Right lobe of liver (tissue), 6 donors: ENCODE data around the gene TMUB1. TPM values are rescaled to one million over a fixed set of nuclear protein-coding genes. Genes with fewer than 3 reads are reported as not detected.
A peak's percentile ranks its signal among the peaks of the same experiment; 100 is the strongest.

ENCODE experiments used
- ATAC-seq, 4 donors: fragments of 200-7000 bp; cut with Tn5 transposase; one replicate each; pipeline ENCODE4 v1.9.1; 2020; ENCODE audit warnings: mild to moderate bottlenecking in 4 of 4, moderate library complexity in 4 of 4
- DNase-seq, 3 donors: peaks; one replicate each; pipeline ENCODE4 v3.0.0-alpha.2; 2020
- H3K27ac ChIP-seq, 3 donors: fragments of 200-600 bp; one replicate each; pipeline ENCODE4 v1.8.0; 2022
- H3K27me3 ChIP-seq, 2 donors: fragments of 200-600 bp; one replicate each; pipeline ENCODE4 v1.8.0; 2022
- H3K36me3 ChIP-seq, 4 donors: fragments of 200-600 bp; sonication (generic) in 1 of 4; one replicate each; pipeline versions ENCODE4 v1.5.1 to v1.8.0; 2017 to 2022; ENCODE audit warnings: control low read depth in 1 of 4
- H3K4me1 ChIP-seq, 4 donors: fragments of 200-600 bp; sonication (generic) in 1 of 4; one replicate each; pipeline versions ENCODE4 v1.5.1 to v1.8.0; 2017 to 2022; ENCODE audit warnings: control low read depth in 1 of 4
- H3K4me3 ChIP-seq, 3 donors: fragments of 200-600 bp; one replicate each; pipeline ENCODE4 v1.8.0; 2022
- H3K9me3 ChIP-seq, 4 donors: fragments of 200-600 bp; sonication (generic) in 1 of 4; one replicate each; pipeline versions ENCODE4 v1.5.1 to v1.8.0; 2017 to 2022; ENCODE audit warnings: control low read depth in 1 of 4
- POLR2A ChIP-seq: fragments of 450-650 bp; IDR thresholded peaks from one replicate; pipeline ENCODE4 v1.6.1; 2017; ENCODE audit warnings: antibody characterized with exemption, mild to moderate bottlenecking
- WGBS: methylation state at CpG from one replicate; pipeline ENCODE4 v1.1.6; 2018; ENCODE audit warnings: low coverage, low lambda C conversion rate; ENCODE audit not compliant: insufficient coverage; ENCODE audit errors: missing lambda C conversion rate; 5-methylcytosine and 5-hydroxymethylcytosine counted together
- intact Hi-C, 2 donors: fragments of 100-400 bp; cut with DNase I; formaldehyde crosslinking; loops; one replicate each; pipeline versions ENCODE4 v1.11.2 to v1.14.1; 2022
- total RNA-seq, 6 experiments: library from RNA; depleted of rRNA in 2 of 6; stranded (reverse); fragments of >200 nt in 2 of 6; fragmentation: NEBNext Ultra II Directional in 3 of 6; extraction: Animal tissue kit (Norgen Biotek cat#: 25700) in 3 of 6; gene quantifications; one replicate each; pipeline versions ENCODE4 v1.1.0 to v1.2.4, GENCODE V29; 2016 to 2023
- TF ChIP-seq, protein P1 (sequence below), 4 donors: fragments of 200-600 bp in 3 of 4; fragments of 450-650 bp in 1 of 4; IDR thresholded peaks; one replicate each; pipeline versions ENCODE4 v1.5.1 to v1.8.0; 2016 to 2022; ENCODE audit warnings: antibody characterized with exemption in 4 of 4, mild to moderate bottlenecking in 2 of 4
- donor health status: DM: no; HTN: yes; CAD: no.
- donor health status: DM: no; HTN: no; CAD: no.
- donor health status: DM: no; HTN: no; CAD: no.
- donor health status: DM: no; HTN: yes; CAD: no.
- donor health status: DM: no; HTN: yes; CAD: no.

The TMUB1 gene
- total RNA-seq, 6 experiments from 2014 or later: 27.7 to 63.1 (median 41.8) TPM

DNA sequence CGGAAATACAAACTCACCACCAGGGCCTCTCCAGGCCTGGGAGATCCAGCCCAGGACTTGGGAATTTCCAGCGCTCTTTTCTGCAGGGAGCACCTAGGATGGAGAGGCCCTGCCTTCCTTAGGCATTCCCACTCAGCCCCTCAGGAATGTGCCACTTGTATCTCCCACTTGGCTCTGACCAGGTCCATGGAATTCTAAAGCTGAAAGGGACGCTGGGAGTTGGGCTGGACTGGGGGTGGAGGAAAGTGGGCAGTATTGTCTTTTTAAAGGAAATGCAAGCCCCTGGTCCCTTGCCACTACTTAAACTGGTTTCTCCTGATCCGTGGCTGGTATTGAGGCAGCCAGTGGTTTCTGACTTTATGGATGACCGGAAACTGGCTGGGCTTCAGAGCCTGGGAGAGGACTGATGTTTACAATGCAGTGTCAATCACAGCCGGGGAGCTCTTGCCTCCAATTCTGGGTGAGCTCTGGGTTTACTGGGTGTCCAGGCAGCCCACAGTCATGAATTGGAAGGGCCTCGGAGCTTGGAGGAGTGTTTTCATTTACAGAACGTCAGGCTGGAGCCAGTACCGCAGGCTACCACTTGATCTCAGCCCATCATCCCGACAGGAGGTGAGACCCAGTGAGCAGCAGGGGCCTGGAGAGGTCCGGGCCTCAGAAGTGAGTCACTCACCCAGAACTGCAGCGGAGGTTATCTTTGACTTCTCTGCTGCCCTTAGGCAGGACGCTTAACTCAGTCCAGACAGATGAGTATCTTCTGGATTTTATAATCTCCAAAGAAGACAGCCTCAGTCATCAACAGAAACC, 30.3 kb upstream of the TMUB1 start:
- intact Hi-C loops: loop anchor here in 1 of 2 donors (5.0 kb wide), 1 partner anchor 81 kb away; no protein-coding TSS in a partner anchor
- Histone ChIP-seq H3K27me3 (no peaks in the 10 kb centered on the region), H3K4me3 (no peak overlapping the region), H3K9me3 (no peaks in the 10 kb centered on the region), H3K36me3 (peaks cover 0 to 4% (median under 1%) of the 10 kb centered on the region in 4 donors), H3K27ac (no peak overlapping the region), H3K4me1 (no peaks in the 10 kb centered on the region)
- TF ChIP-seq, protein P1, sequence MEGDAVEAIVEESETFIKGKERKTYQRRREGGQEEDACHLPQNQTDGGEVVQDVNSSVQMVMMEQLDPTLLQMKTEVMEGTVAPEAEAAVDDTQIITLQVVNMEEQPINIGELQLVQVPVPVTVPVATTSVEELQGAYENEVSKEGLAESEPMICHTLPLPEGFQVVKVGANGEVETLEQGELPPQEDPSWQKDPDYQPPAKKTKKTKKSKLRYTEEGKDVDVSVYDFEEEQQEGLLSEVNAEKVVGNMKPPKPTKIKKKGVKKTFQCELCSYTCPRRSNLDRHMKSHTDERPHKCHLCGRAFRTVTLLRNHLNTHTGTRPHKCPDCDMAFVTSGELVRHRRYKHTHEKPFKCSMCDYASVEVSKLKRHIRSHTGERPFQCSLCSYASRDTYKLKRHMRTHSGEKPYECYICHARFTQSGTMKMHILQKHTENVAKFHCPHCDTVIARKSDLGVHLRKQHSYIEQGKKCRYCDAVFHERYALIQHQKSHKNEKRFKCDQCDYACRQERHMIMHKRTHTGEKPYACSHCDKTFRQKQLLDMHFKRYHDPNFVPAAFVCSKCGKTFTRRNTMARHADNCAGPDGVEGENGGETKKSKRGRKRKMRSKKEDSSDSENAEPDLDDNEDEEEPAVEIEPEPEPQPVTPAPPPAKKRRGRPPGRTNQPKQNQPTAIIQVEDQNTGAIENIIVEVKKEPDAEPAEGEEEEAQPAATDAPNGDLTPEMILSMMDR (IDR thresholded peaks at IDR 0.05): no peak
- TF ChIP-seq POLR2A: no peak
- ATAC-seq (no peak), DNase-seq (no peak)
- 46% methylated on average over 3 of the region's 13 CpGs for whole genome bisulfite sequencing

DNA sequence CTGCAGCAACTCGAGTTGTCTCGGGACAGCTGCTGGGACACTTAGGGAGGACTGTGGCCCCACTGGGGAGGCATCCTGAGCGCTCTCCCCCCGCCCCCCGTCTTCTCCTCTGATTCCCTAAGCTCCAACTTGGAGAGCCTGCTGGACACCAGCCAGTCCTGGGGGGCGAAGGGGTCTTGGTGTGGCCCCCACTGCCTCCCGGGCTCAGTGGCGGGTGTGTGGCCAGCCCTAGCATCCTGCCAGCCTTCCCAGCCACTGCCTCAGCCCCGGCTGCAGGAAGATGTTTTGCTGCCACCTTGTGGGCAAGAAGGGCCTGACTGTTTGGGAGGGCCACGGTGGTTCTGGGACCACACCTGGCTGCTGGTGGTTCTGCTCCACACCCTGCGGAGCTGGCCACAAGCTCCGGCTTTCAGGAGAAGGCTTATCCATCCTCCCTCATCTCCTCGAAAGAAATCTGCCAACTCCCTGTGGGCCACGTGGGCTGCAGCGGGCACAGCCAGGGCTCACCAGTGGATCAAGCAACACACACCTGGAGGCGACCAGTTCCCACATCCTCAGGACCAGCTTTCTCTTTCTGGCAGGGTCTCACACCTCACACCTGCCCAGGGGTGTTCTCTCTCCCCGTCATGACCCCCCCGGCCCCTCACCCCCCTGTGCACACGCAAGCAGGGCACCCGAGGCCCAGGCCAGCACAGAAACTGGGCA, 27.8 kb upstream of the TMUB1 start:
- WGBS: 60% methylated on average over 3 of the region's 20 CpGs
- H3K9me3 ChIP-seq: no peaks in the 10 kb centered on the region
- no peak overlapping the region for H3K4me3 ChIP-seq
- H3K4me1 ChIP-seq: no peaks in the 10 kb centered on the region
- H3K27ac ChIP-seq: no peak overlapping the region
- intact Hi-C loops: loop anchor here in 1 of 2 donors (5.0 kb wide), 1 partner anchor 79 kb away; no protein-coding TSS in a partner anchor
- no peaks in the 10 kb centered on the region for H3K27me3 ChIP-seq
- DNase-seq (peak; percentile 77 to 81 (median 80)), ATAC-seq (peak; percentile 90 to 95 (median 92))
- no peaks in the 10 kb centered on the region for H3K36me3 ChIP-seq
- TF ChIP-seq, protein P1 (IDR thresholded peaks at IDR 0.05): peak; percentile 85 to 91 (median 87)
- no peak for TF ChIP-seq POLR2A

DNA sequence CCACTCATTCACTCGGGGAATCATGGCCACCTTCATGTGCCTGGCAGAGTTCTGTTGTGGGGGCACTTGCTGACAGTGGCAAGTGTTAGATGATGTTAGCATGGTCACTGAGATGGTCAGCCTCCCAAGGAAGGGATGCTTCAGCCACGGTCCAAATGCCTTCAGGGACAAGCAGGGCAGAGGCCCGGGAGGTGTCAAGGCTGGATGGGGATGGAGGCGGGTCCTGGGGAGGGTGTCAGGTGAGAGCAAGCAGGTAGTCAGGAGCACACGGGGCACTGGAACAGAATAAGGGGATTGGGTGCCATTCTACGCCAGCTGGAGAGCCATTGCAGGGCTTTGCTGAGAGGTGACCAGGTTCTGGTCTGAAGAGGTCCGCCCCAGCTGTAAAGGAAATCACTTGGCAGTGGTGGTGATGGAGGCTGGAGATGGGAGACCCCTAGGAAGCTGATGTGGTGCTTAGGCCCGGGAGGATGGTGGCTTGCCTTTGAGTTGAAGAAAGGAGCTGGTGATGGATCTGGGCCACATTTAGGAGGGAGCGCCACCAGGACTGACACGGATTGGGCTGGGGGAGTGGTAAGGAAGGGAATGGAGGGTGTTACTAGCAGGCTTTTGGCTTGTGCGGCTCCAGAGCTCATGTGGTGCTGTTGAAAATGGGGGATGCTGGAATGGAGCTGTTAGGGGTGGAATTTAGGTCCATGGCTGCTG, 27.1 kb upstream of the TMUB1 start:
- H3K4me3 ChIP-seq: no peak overlapping the region
- TF ChIP-seq, protein P1 (IDR thresholded peaks at IDR 0.05): no peak
- TF ChIP-seq POLR2A: no peak
- ATAC-seq (peak in 1 of 4 donors; percentile 6), DNase-seq (no peak)
- no peaks in the 10 kb centered on the region for H3K9me3 ChIP-seq
- no peaks in the 10 kb centered on the region for H3K4me1 ChIP-seq
- H3K27ac ChIP-seq: no peak overlapping the region
- intact Hi-C loops: loop anchor here in 1 of 2 donors (5.0 kb wide), 1 partner anchor 78 kb away; no protein-coding TSS in a partner anchor
- H3K27me3 ChIP-seq: no peaks in the 10 kb centered on the region
- H3K36me3 ChIP-seq: no peaks in the 10 kb centered on the region
- 52% methylated on average over 9 of the region's 11 CpGs for WGBS
